Measurements from ENCODE around the gene LHFPL2.

Gene LHFPL2

DNA sequence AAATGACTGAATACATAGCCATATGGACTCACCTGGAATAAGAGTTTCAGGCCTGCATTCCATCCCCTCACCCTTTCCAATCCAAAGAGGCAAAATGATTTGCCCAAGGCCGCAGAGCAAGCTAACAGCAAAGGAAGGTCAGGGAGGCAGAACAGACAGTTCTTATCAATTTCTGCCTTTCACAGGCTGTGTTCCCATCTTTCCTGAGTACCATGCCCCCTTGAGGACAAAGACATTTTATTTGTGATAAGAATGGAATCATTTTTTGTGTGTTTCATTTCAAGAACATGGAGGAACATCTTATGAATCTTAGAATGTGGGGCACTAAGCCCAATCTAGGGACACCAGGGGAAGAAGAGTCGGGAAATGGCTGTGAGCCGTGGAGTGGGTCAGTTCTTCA is 13.9 kb downstream of the LHFPL2 start:
- TF ChIP-seq POLR2AphosphoS5 (IDR thresholded peaks at IDR 0.05; ENCODE audit: low read depth, low read length) (no peak), SIN3A (IDR thresholded peaks at IDR 0.05; ENCODE audit: borderline replicate concordance, insufficient read depth, low read length) (no peak), TAF1 (IDR thresholded peaks at IDR 0.05; ENCODE audit: borderline replicate concordance, insufficient read depth, low read length) (no peak), FOXP2 (optimal IDR thresholded peaks at IDR 0.05; ENCODE audit: borderline replicate concordance, extremely low read depth, extremely low read length, insufficient read depth) (no peak)
- TF ChIP-seq, protein P1, sequence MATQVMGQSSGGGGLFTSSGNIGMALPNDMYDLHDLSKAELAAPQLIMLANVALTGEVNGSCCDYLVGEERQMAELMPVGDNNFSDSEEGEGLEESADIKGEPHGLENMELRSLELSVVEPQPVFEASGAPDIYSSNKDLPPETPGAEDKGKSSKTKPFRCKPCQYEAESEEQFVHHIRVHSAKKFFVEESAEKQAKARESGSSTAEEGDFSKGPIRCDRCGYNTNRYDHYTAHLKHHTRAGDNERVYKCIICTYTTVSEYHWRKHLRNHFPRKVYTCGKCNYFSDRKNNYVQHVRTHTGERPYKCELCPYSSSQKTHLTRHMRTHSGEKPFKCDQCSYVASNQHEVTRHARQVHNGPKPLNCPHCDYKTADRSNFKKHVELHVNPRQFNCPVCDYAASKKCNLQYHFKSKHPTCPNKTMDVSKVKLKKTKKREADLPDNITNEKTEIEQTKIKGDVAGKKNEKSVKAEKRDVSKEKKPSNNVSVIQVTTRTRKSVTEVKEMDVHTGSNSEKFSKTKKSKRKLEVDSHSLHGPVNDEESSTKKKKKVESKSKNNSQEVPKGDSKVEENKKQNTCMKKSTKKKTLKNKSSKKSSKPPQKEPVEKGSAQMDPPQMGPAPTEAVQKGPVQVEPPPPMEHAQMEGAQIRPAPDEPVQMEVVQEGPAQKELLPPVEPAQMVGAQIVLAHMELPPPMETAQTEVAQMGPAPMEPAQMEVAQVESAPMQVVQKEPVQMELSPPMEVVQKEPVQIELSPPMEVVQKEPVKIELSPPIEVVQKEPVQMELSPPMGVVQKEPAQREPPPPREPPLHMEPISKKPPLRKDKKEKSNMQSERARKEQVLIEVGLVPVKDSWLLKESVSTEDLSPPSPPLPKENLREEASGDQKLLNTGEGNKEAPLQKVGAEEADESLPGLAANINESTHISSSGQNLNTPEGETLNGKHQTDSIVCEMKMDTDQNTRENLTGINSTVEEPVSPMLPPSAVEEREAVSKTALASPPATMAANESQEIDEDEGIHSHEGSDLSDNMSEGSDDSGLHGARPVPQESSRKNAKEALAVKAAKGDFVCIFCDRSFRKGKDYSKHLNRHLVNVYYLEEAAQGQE (IDR thresholded peaks at IDR 0.05; ENCODE audit: insufficient read depth in 1 of 2, low read depth in 2 of 2, low read length in 2 of 2) = no peak

DNA sequence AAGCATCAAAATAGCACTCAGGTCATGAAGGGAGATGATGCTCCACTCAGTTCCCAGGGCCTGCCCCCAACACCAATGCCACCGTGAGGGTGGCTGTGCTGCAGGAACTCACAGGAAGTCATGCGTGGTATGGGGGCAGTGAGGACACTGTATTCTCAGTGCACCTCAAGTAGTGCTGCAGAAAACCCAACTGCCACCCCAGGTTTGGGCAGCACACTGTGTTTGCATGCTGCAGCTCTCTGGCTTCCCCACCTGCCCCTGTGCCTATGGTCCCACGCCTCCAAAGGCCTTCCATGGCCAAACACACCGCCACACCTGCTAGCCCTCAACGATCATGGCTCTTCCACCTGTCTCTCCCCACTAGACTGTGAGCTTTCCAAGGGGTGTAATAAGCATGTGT is 14.3 kb downstream of the LHFPL2 start:
- TF ChIP-seq, protein P1 (IDR thresholded peaks at IDR 0.05; ENCODE audit: insufficient read depth in 1 of 2, low read depth in 2 of 2, low read length in 2 of 2) = no peak
- TF ChIP-seq FOXP2 (optimal IDR thresholded peaks at IDR 0.05; ENCODE audit: borderline replicate concordance, extremely low read depth, extremely low read length, insufficient read depth) (no peak), TAF1 (IDR thresholded peaks at IDR 0.05; ENCODE audit: borderline replicate concordance, insufficient read depth, low read length) (no peak), SIN3A (IDR thresholded peaks at IDR 0.05; ENCODE audit: borderline replicate concordance, insufficient read depth, low read length) (no peak), POLR2AphosphoS5 (IDR thresholded peaks at IDR 0.05; ENCODE audit: low read depth, low read length) (no peak)

DNA sequence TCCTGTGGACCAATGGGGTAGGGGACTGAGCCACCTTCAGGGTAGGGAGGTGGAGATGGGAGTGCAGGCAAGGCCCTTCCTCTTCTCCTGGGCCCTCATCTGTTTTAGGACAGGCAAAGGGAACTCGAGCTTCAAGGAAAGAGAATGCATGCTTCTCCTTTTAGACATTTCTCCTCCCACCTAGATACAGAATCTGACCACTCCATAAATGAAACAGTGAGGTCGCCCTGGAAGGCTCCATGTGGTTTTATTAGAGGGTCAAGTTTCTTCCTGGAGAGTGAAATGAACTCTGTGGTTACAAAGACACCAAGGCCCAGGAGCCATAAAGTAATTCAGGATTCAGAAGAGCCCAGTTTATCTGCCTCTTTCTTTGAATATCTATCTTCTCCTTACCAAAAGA is 14.9 kb downstream of the LHFPL2 start:
- TF ChIP-seq, protein P1 (IDR thresholded peaks at IDR 0.05; ENCODE audit: insufficient read depth in 1 of 2, low read depth in 2 of 2, low read length in 2 of 2) = no peak
- TF ChIP-seq SIN3A (IDR thresholded peaks at IDR 0.05; ENCODE audit: borderline replicate concordance, insufficient read depth, low read length) (no peak), TAF1 (IDR thresholded peaks at IDR 0.05; ENCODE audit: borderline replicate concordance, insufficient read depth, low read length) (no peak), POLR2AphosphoS5 (IDR thresholded peaks at IDR 0.05; ENCODE audit: low read depth, low read length) (no peak), FOXP2 (optimal IDR thresholded peaks at IDR 0.05; ENCODE audit: borderline replicate concordance, extremely low read depth, extremely low read length, insufficient read depth) (no peak)

DNA sequence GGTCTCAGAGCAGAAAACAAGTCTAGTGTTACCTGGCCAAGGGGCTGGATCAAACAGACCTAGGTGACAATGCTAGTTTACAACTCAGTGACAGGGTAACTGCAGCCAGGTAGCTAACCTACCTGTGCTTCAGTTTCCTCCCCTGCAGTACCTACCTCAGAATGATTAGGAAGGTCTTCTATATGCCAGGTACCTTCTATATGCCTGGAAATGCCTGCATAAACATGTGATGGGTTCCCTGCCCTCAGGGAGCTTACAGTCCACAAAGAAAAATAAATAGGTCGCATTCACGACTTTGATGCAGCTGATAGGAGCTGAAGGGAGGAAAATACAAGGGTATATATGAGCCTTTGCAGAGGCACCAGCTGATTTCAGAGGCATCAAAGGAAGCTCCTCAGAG is 16.1 kb downstream of the LHFPL2 start:
- TF ChIP-seq FOXP2 (optimal IDR thresholded peaks at IDR 0.05; ENCODE audit: borderline replicate concordance, extremely low read depth, extremely low read length, insufficient read depth) = no peak
- TF ChIP-seq TAF1 (IDR thresholded peaks at IDR 0.05; ENCODE audit: borderline replicate concordance, insufficient read depth, low read length) = no peak
- no peak for TF ChIP-seq POLR2AphosphoS5 (IDR thresholded peaks at IDR 0.05; ENCODE audit: low read depth, low read length)
- TF ChIP-seq, protein P1 (IDR thresholded peaks at IDR 0.05; ENCODE audit: insufficient read depth in 1 of 2, low read depth in 2 of 2, low read length in 2 of 2) = no peak

DNA sequence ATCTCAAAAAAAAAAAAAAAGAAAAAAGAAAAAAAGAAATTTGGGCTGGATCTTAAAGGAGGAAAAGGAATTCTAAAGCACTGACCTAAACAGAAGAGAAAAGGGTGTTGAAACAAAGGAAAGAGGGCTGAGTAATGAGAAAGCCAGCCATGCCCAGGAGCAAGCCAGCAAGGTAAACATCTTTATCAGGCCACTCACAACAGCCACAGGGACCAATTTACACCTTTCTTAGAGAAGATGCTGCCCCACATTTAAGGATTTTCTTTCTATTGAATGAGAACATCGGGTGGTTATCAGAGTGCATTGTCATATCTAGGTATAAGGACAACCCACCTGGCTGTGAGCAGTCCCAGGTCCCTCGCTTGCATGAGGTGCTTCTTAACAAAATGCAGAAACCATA is 16.6 kb downstream of the LHFPL2 start:
- no peak for TF ChIP-seq FOXP2 (optimal IDR thresholded peaks at IDR 0.05; ENCODE audit: borderline replicate concordance, extremely low read depth, extremely low read length, insufficient read depth)
- no peak for TF ChIP-seq SIN3A (IDR thresholded peaks at IDR 0.05; ENCODE audit: borderline replicate concordance, insufficient read depth, low read length)
- TF ChIP-seq POLR2AphosphoS5 (IDR thresholded peaks at IDR 0.05; ENCODE audit: low read depth, low read length) = no peak
- TF ChIP-seq, protein P1 (IDR thresholded peaks at IDR 0.05; ENCODE audit: insufficient read depth in 1 of 2, low read depth in 2 of 2, low read length in 2 of 2) = no peak
- no peak for TF ChIP-seq TAF1 (IDR thresholded peaks at IDR 0.05; ENCODE audit: borderline replicate concordance, insufficient read depth, low read length)

All from PFSK-1 (cell line).